ENCODE data around the gene SND1. TPM values are rescaled to one million over a fixed set of nuclear protein-coding genes. Genes with fewer than 3 reads are reported as not detected.

SND1 gene
- total RNA-seq, 2 donors from 2014 or later, result 91.0 to 111 TPM

- Histone ChIP-seq H3K27ac (no peak overlapping the region), H3K4me3 (no peak overlapping the region), H3K4me1 (ENCODE audit: control insufficient read depth in 1 of 2, low read depth in 2 of 2) (no peaks in the 10 kb centered on the region), H3K36me3 (no peaks in the 10 kb centered on the region), H3K9me3 (no peaks in the 10 kb centered on the region), H3K27me3 (replicated peaks; ENCODE audit: insufficient read depth) (no peaks in the 10 kb centered on the region)
- TF ChIP-seq CTCF (IDR thresholded peaks at IDR 0.05), result no peak
- no peak for ATAC-seq (ENCODE audit: insufficient number of reproducible peaks, low FRiP score, low read depth)
- no peak for DNase-seq (ENCODE audit: low spot score)
Measured at GRCh38 chr7:127780489-127780888, 128.5 kb downstream of the SND1 start.

GRCh38 chr7:127781081-127781480 is 129.1 kb downstream of the SND1 start:
- ATAC-seq (ENCODE audit: insufficient number of reproducible peaks, low FRiP score, low read depth) (no peak), DNase-seq (ENCODE audit: low spot score) (no peak)
- Histone ChIP-seq H3K27ac (no peak overlapping the region), H3K4me3 (no peak overlapping the region), H3K4me1 (ENCODE audit: control insufficient read depth in 1 of 2, low read depth in 2 of 2) (no peaks in the 10 kb centered on the region), H3K36me3 (no peaks in the 10 kb centered on the region), H3K27me3 (replicated peaks; ENCODE audit: insufficient read depth) (no peaks in the 10 kb centered on the region), H3K9me3 (no peaks in the 10 kb centered on the region)
- no peak for TF ChIP-seq CTCF (IDR thresholded peaks at IDR 0.05)

- H3K4me3 ChIP-seq, result no peak overlapping the region
- no peaks in the 10 kb centered on the region for H3K9me3 ChIP-seq
- no peaks in the 10 kb centered on the region for H3K4me1 ChIP-seq (ENCODE audit: control insufficient read depth in 1 of 2, low read depth in 2 of 2)
- no peaks in the 10 kb centered on the region for H3K36me3 ChIP-seq
- H3K27ac ChIP-seq, result no peak overlapping the region
- DNase-seq (ENCODE audit: low spot score), result no peak
- ATAC-seq (ENCODE audit: insufficient number of reproducible peaks, low FRiP score, low read depth), result no peak
- no peaks in the 10 kb centered on the region for H3K27me3 ChIP-seq (replicated peaks; ENCODE audit: insufficient read depth)
- TF ChIP-seq CTCF (IDR thresholded peaks at IDR 0.05), result no peak
Measured at GRCh38 chr7:127782075-127782474, 130.1 kb downstream of the SND1 start.

- ATAC-seq (ENCODE audit: insufficient number of reproducible peaks, low FRiP score, low read depth) (no peak), DNase-seq (ENCODE audit: low spot score) (no peak)
- no peak overlapping the region for H3K4me3 ChIP-seq
- TF ChIP-seq CTCF (IDR thresholded peaks at IDR 0.05), result no peak
- H3K27ac ChIP-seq, result no peak overlapping the region
- no peaks in the 10 kb centered on the region for H3K9me3 ChIP-seq
- no peaks in the 10 kb centered on the region for H3K36me3 ChIP-seq
- no peaks in the 10 kb centered on the region for H3K27me3 ChIP-seq (replicated peaks; ENCODE audit: insufficient read depth)
- H3K4me1 ChIP-seq (ENCODE audit: control insufficient read depth in 1 of 2, low read depth in 2 of 2), result no peaks in the 10 kb centered on the region
Measured at GRCh38 chr7:127782654-127783559, 130.9 kb downstream of the SND1 start.

GRCh38 chr7:127786184-127786583 is 134.2 kb downstream of the SND1 start:
- no peak for TF ChIP-seq CTCF (IDR thresholded peaks at IDR 0.05)

More at GRCh38 chr7:127786184-127786583, 134.2 kb downstream of the SND1 start:
- Histone ChIP-seq H3K36me3 (no peaks in the 10 kb centered on the region), H3K4me1 (ENCODE audit: control insufficient read depth in 1 of 2, low read depth in 2 of 2) (no peaks in the 10 kb centered on the region), H3K9me3 (no peaks in the 10 kb centered on the region), H3K4me3 (no peak overlapping the region), H3K27ac (no peak overlapping the region), H3K27me3 (replicated peaks; ENCODE audit: insufficient read depth) (no peaks in the 10 kb centered on the region)
- ATAC-seq (ENCODE audit: insufficient number of reproducible peaks, low FRiP score, low read depth), result no peak
- DNase-seq (ENCODE audit: low spot score), result no peak
